ENCODE data around the gene C6orf15.

C6orf15 gene

GRCh38 chr6:31107052-31107451 is 5.3 kb downstream of the C6orf15 start:
- no peak for DNase-seq (ENCODE audit: low read depth in 2 of 2)

DNA sequence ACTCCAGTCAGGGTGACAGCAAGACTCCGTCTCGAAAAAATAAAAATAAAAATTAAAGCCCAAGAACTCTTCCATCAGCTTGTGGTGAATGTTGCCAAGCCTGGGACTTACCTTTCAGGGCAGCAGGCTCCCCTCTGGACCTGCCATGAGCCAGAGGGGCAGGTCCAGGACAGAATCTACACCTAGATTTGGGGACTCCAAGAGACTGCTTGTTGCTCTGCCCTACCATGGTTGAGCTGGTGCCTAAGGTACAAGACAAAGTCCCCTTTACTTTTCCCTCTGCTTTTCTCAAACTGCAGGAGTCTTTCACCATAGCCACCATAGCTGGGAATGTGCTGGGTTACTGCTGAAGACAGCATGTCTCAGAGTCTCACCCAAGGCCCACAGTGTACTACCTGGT is 9.2 kb downstream of the C6orf15 start:
- no peak for DNase-seq (ENCODE audit: low read depth in 2 of 2)

- DNase-seq (ENCODE audit: low read depth in 2 of 2): no peak
These were observed 13.9 kb downstream of the C6orf15 start for GRCh38 chr6:31098449-31098938.

DNA sequence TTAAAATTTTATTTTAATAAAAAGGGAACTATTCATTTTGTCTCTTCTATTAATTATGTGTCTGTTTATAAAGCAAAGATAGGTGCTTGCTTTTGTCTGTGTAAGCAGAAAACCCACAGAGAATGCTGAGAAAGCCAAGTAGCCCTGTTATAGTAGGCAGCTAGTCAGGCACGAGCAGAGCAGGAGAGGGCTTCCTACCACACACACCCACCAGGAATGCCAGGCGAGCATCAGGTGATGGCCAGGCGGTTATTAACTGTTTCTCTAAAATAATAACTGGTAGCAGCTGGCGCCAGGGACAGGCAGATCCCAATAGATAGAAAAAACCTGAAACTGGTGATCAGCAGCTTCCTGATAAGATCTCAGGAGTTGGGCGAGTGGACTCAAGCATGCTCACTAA is 15.7 kb downstream of the C6orf15 start:
- no peak for DNase-seq (ENCODE audit: low read depth in 2 of 2)

DNA sequence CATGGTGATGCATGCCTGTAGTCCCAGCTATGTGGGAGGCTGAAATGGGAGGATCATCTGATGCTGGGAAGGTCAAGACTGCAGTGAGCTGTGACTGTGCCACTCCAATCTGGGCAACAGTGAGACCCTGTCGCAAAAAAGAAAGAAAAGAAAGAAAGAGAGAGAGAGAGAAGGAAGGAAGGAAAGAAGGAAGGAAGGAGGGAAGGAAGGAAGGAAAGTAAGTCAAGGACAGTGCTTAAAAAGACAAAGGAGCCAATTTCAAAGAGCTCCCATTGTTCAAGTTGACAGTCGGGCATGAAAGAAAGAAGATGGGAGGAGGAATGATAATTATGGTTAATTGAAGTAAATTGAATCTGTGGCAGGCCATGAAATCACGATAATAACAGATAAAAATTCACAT is 16.2 kb downstream of the C6orf15 start:
- DNase-seq (ENCODE audit: low read depth in 2 of 2): no peak

DNA sequence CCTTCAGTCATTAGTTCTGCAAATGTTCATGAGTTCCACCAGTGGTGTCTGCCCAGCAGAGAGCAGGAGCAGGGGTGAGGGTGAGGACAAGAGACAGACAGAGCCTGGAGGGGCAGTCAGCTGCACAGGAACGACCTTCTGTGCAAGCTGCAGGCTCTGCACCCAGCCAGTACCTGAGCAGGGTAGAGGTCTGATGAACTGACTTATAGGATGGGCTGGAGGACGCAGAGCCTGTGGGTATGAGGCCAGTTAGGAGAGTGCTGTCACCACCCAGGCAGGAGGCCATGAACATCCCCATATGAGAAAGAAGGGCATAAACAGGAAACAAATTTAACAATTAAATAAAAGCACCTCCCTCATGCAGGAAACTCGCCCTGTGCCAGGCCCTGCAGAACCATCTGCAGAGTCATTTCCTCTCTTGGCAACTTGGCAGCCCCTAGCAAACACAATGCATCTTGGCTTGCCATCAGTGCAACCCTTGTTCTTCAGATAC is 17.9 kb downstream of the C6orf15 start:
- DNase-seq (ENCODE audit: low read depth in 2 of 2): no peak

GRCh38 chr6:31092769-31093505 is 19.4 kb downstream of the C6orf15 start:
- no peak for DNase-seq (ENCODE audit: low read depth in 2 of 2)

GRCh38 chr6:31092238-31092637 is 20.1 kb downstream of the C6orf15 start:
- DNase-seq (ENCODE audit: low read depth in 2 of 2): no peak

DNA sequence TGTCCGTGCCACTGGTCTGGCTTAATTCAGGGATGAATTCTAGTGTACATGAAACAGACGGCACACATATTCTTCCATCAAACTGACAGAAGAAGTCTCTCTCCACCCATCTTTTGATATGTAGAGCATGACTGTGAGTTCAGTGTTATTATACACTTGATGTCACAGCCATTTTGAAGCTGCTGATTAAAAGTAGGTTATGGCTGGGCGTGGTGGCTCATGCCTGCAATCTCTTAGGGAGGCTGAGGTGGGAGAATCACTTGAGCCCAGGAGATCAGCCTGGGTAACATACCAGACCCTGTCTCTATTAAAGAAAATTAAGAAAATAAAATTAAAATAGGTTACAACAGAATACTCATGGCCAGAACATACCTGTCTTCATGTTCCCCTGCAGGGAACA is 20.7 kb downstream of the C6orf15 start:
- DNase-seq (ENCODE audit: low read depth in 2 of 2): no peak

GRCh38 chr6:31090973-31091364 is 21.4 kb downstream of the C6orf15 start:
- no peak for DNase-seq (ENCODE audit: low read depth in 2 of 2)

- no peak for DNase-seq (ENCODE audit: low read depth in 2 of 2)
These were observed 22.0 kb downstream of the C6orf15 start for GRCh38 chr6:31090275-31090972.

DNA sequence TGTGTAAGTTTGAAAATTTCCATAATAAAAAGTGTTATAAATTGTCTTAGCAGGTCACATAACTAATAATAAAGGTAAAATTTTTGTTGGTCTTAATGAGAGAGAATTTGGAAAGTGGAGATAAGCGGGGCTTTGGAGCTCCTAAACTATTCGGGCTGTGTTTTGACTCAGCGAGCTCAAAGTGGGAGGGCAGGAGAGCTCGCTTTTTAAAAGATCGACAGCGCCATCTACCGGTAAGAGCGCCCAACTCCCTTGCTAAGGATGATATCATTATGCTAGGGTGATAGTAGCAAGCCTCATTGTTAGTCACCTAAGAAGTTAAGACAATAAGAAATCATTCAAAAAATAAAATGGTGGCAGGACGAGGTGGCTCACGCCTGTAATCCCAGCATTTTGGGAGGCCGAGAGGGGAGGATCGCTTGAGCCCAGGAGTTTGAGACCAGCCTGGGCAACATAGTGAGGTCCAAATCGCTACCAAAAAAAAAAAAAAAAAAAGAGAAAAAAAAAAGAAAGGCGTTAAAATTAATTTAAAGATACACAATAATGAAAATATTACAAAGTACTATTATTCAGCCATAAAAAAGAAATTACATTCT is 24.8 kb downstream of the C6orf15 start:
- peak; percentile 87 to 92 for DNase-seq (ENCODE audit: low read depth in 2 of 2)

DNA sequence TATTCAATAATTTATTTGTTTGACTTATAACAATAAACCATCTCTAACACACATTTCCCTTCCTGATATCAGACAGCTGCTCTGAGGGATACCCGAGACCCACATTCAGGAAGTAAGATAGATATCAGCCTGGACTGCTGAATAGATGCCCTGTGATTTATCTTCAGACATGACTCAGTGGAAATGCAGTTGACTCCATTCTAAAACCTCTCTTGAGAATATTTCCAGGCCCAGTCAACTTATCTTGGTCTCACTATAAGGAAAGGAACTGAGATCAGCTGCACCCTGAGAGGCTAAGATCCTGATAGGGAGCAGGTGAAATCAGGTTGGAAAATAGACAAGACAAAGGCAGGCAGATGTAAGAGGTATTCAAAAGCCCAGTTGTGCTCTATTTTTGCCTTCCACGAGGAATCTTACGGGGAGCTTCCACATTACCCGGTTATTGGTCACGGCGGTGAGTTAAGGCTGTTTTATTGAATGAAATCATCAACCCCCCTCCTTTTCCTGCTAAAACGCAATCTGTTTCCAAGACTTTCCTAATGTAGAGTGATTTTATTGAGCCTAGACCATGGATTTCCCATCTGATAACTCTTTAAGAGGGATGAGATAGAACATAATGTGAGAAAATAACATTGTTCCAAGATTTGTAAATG is 25.5 kb downstream of the C6orf15 start:
- no peak for DNase-seq (ENCODE audit: low read depth in 2 of 2)

- peak; percentile 41 to 58 for DNase-seq (ENCODE audit: low read depth in 2 of 2)
These were observed 28.5 kb downstream of the C6orf15 start for GRCh38 chr6:31083742-31084354.

DNA sequence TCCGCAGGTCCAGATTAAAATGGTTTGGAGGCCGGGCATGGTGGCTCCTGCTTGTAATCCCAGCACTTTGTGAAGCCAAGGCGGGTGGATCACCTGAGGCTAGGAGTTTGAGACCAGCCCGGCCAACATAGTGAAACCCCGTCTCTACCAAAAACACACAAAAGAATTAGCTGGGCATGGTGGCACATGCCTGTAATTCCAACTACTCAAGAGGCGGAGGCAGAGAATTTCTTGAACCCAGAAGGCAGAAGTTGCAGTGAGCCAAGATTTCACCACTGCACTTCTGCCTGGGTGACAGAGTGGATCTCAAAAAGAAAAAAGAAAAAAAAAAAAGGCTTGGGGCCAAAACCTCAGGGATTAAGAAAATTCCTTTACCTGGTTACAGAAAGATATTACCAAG is 30.5 kb downstream of the C6orf15 start:
- no peak for DNase-seq (ENCODE audit: low read depth in 2 of 2)

GRCh38 chr6:31079656-31080261 is 32.6 kb downstream of the C6orf15 start:
- DNase-seq (ENCODE audit: low read depth in 2 of 2): peak; percentile 57 to 63

DNA sequence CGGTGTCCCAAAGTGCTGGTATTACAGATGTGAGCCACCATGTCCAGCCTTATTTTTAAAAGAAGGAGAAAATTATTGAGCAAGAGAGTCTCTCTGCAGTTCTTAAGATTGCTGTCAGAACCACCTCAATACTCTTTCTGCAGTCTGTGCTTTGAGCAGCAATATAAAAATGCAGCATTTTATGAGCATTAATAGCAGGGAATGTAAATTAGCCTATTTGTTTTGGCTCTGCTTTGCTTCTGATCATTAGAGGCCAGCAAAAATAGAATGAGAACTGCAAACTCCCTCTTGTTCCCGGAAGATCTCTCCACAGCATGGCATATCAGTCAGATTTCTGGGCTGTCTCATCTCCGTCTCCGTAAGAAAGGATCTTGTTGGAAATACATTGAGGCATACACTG is 35.8 kb downstream of the C6orf15 start:
- DNase-seq (ENCODE audit: low read depth in 2 of 2): no peak

DNA sequence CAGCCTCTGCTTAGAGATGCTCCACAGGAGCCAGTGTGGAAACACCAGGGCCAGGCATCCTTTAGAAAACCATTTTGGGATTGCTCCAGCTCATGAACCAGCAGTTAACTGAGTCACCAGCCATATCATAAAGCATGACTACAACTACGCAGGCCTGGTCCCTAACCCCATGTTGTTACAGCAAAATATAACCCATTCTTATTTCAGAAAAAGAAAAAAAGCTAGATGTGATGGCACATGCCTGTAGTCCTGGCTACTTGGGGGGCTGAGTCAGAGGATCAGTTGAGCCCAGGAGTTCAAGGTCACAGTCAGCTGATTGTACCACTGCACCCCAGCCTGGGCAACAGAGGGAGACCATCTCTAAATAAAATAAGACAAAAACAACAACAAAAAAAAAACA is 36.8 kb downstream of the C6orf15 start:
- DNase-seq (ENCODE audit: low read depth in 2 of 2): no peak

DNA sequence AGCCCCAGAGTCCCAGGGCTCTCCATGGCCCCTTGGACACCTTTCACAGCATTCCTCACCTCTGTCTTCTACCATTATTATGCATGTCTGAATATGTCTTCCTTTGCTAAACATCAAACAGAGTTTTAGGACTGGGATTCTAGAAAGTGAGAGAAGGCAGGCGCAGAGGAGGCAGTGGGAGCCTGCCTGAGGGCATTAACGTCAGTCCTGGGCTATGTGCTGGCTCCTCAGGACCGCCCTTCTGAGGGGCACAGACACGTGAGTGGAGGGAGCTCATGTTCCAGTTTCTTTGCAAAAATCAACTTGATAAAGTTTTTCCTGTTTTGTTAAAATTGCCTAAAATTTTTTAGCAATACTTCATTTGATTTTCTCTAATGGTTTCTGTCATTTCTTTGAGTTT is 38.0 kb downstream of the C6orf15 start:
- no peak for DNase-seq (ENCODE audit: low read depth in 2 of 2)

DNA sequence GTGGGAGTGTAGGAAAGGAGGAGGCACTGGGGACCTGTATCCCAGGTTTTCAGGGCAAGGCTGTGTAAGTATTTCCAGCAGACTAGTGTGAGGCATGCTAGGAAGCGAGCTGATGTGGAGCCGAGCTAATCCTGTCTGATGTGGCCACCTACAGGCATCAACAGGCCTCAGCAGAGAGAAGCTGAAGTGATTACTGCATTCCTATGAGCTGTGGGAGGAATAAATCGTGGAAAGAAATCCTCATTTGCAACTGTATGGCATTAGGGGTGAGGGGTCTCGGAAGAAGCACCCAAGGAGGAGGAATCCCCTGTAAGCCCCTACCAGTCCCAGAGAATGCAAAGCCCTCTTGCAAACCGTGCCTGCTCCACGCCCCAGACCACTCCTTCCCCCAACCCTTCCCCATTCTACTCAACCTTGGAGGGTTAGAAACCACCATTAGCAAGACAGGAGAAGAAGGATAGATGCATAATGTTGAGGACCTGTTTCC is 41.6 kb downstream of the C6orf15 start:
- no peak for DNase-seq (ENCODE audit: low read depth in 2 of 2)

GRCh38 chr6:31068669-31069340 is 43.6 kb downstream of the C6orf15 start:
- DNase-seq (ENCODE audit: low read depth in 2 of 2): peak; percentile 61 to 69

All from stimulated activated CD4-positive, alpha-beta T cell treated with anti-CD3 and anti-CD28 coated beads, Interleukin-4, amount 100 ng/mL, for 48 hours (primary cell).